Liver (tissue), 9 donors: ENCODE measurements around the gene ARHGEF40. TPM values are rescaled to one million over a fixed set of nuclear protein-coding genes. Genes with fewer than 3 reads are reported as not detected.
A peak's percentile ranks its signal among the peaks of the same experiment; 100 is the strongest.

Experiments
- DNase-seq: peaks from one replicate; pipeline ENCODE4 v3.0.0-alpha.2; 2017; ENCODE audit warnings: low spot score
- H3K27ac ChIP-seq, 2 donors: one replicate each; pipeline ENCODE4 v1.7.0; 2013; ENCODE audit warnings: inconsistent platforms in 2 of 2, low read length in 2 of 2, control low read depth in 1 of 2, low read depth in 1 of 2, mild to moderate bottlenecking in 1 of 2
- H3K27me3 ChIP-seq, 4 donors: one replicate each; pipeline versions ENCODE4 v1.6.1 to v1.7.0; 2013; ENCODE audit warnings: low read length in 3 of 4, inconsistent platforms in 1 of 4, mild to moderate bottlenecking in 1 of 4, moderate library complexity in 1 of 4; ENCODE audit not compliant: control insufficient read depth in 4 of 4, insufficient read depth in 4 of 4
- H3K36me3 ChIP-seq, 4 donors: one replicate each; pipeline versions ENCODE4 v1.6.1 to v1.7.0; 2013; ENCODE audit warnings: low read length in 3 of 4, mild to moderate bottlenecking in 3 of 4, low read depth in 1 of 4, moderate library complexity in 1 of 4; ENCODE audit not compliant: control insufficient read depth in 4 of 4, insufficient read depth in 3 of 4
- H3K4me1 ChIP-seq, 4 donors: one replicate each; pipeline versions ENCODE4 v1.6.1 to v1.7.0; 2013; ENCODE audit warnings: low read length in 3 of 4, mild to moderate bottlenecking in 3 of 4, moderate library complexity in 1 of 4; ENCODE audit not compliant: control insufficient read depth in 4 of 4, insufficient read depth in 4 of 4
- H3K4me3 ChIP-seq, 3 donors: one replicate each; pipeline versions ENCODE4 v1.6.1 to v1.7.0; 2013; ENCODE audit warnings: low read length in 3 of 3, control low read depth in 1 of 3, low read depth in 1 of 3, mild to moderate bottlenecking in 1 of 3
- H3K9ac ChIP-seq, 2 donors: one replicate each; pipeline ENCODE4 v1.7.0; 2013; ENCODE audit warnings: low read length in 2 of 2, mild to moderate bottlenecking in 2 of 2, moderate library complexity in 2 of 2, control low read depth in 1 of 2, low read depth in 1 of 2
- H3K9me3 ChIP-seq, 4 donors: one replicate each; pipeline versions ENCODE4 v1.6.1 to v1.7.0; 2013; ENCODE audit warnings: low read length in 3 of 4; ENCODE audit not compliant: control insufficient read depth in 4 of 4
- EGR1 ChIP-seq, 2 donors: IDR thresholded peaks; 2 replicates each; pipeline ENCODE4 v1.6.1; 2016 to 2018; ENCODE audit warnings: antibody characterized with exemption in 2 of 2, low read depth in 2 of 2
- FOXA1 ChIP-seq: IDR thresholded peaks from 2 replicates; pipeline ENCODE4 v1.6.1; 2016; ENCODE audit warnings: antibody characterized with exemption
- FOXA2 ChIP-seq: IDR thresholded peaks from 2 replicates; pipeline ENCODE4 v1.6.1; 2016; ENCODE audit warnings: antibody characterized with exemption
- HNF4A ChIP-seq, 2 donors: conservative IDR thresholded peaks; 2 replicates each; pipeline ENCODE4 v1.6.1; 2016; ENCODE audit warnings: antibody characterized with exemption in 2 of 2, mild to moderate bottlenecking in 2 of 2
- HNF4G ChIP-seq: IDR thresholded peaks from 2 replicates; pipeline ENCODE4 v1.6.1; 2016; ENCODE audit warnings: antibody characterized with exemption
- JUND ChIP-seq, 2 donors: IDR thresholded peaks; 2 replicates each; pipeline ENCODE4 v1.6.1; 2016; ENCODE audit warnings: antibody characterized with exemption in 2 of 2
- NR2F2 ChIP-seq: IDR thresholded peaks from 2 replicates; pipeline ENCODE4 v1.6.1; 2016; ENCODE audit warnings: antibody characterized with exemption
- RAD21 ChIP-seq, 2 donors: IDR thresholded peaks; 2 replicates each; pipeline ENCODE4 v1.6.1; 2016; ENCODE audit warnings: antibody characterized with exemption in 2 of 2, mild to moderate bottlenecking in 2 of 2
- RXRA ChIP-seq, 2 donors: IDR thresholded peaks; 2 replicates each; pipeline ENCODE4 v1.6.1; 2017 to 2018; ENCODE audit warnings: antibody characterized with exemption in 2 of 2, mild to moderate bottlenecking in 1 of 2
- SP1 ChIP-seq: IDR thresholded peaks from 2 replicates; pipeline ENCODE4 v1.6.1; 2018; ENCODE audit warnings: antibody characterized with exemption, mild to moderate bottlenecking
- YY1 ChIP-seq: IDR thresholded peaks from 2 replicates; pipeline ENCODE4 v1.6.1; 2016; ENCODE audit warnings: antibody characterized with exemption, mild to moderate bottlenecking
- WGBS: extraction: QIAGEN DNeasy Blood & Tissue Kit; methylation state at CpG from one replicate; pipeline ENCODE4 v1.1.7; 2013; 5-methylcytosine and 5-hydroxymethylcytosine counted together
- polyA plus RNA-seq, 2 donors: library from polyadenylated mRNA; stranded (reverse) in 1 of 2; unstranded in 1 of 2; fragments of 200-250 nt in 1 of 2; fragments of >200 nt in 1 of 2; fragmentation: Nextera tagmentation in 1 of 2; extraction: Ambion mirVana in 1 of 2; gene quantifications; one replicate each; pipeline versions ENCODE4 v1.2.1 to v1.2.3, GENCODE V29; 2013 to 2015
- total RNA-seq, 2 donors: library from RNA; depleted of rRNA; stranded (reverse); fragments of >200 nt; gene quantifications; one replicate each; pipeline ENCODE4 v1.2.3, GENCODE V29; 2014
- TF ChIP-seq, protein P1 (sequence below): IDR thresholded peaks from 2 replicates; pipeline ENCODE4 v1.6.1; 2016; ENCODE audit warnings: antibody characterized with exemption
- TF ChIP-seq, protein P2 (sequence below): IDR thresholded peaks from 2 replicates; pipeline ENCODE4 v1.6.1; 2016; ENCODE audit warnings: antibody characterized with exemption
- TF ChIP-seq, protein P3 (sequence below): IDR thresholded peaks from 2 replicates; pipeline ENCODE4 v1.6.1; 2016; ENCODE audit warnings: antibody characterized with exemption, mild to moderate bottlenecking
- TF ChIP-seq, protein P4 (sequence below): IDR thresholded peaks from 2 replicates; pipeline ENCODE4 v1.6.1; 2016; ENCODE audit warnings: antibody characterized with exemption
- donor health status: healthy.
- donor health status: healthy.
- donor health status: healthy.
- donor health status: healthy.
- donor health status: healthy.

ARHGEF40 gene
- total and polyA plus RNA-seq, 4 donors = 9.3 to 42.5 (median 16.9) TPM

DNA sequence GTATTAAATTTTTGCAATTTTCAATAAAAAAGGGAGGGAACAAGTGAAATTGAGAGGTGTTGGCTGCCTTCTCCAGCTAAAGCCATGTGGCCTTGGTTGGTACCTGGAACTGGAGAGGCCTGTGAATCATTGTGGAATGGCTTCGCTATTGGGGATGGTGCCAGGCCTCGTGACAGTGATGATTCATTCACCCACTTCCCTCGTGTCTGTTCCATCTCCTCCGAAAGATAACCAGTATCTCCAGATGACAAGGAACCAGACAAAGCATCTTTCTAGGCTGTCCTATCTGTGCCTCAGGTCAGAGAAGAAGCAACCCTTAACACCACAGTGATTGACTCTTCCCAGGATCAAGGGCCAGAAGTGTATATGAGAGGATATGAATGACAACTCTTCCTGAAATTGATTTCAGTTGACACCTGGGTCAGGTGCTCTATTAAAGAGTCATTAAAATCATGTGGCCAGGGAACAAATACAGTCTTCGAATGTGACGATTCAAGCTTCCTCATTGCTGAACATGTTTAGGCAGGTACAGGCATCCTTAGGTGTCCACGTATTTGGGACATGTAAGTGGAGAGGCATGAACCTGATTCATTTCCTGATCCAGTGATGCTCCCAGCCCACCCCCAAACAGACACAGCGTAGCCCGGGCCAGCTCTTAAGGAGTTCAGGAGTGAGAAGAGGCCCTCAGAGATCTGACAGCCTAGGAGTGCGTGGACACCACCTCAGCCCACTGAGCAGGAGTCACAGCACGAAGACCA is 28.2 kb upstream of the ARHGEF40 start, which contains the start of gene RNASE7:
Gene RNASE7 (plus strand): TSS at position 687 of the 758 bp plus-strand sequence. CDS start 631 bp downstream, outside the sequence.
- Histone ChIP-seq H3K9me3 (no peaks in the 10 kb centered on the region), H3K27me3 (no peaks in the 10 kb centered on the region), H3K9ac (no peak within 1 kb of the TSS), H3K4me1 (peaks cover 20 to 82% (median 58%) of the 10 kb centered on the region in 4 donors), H3K4me3 (no peak within 1 kb of the TSS), H3K36me3 (no peaks in the 10 kb centered on the region), H3K27ac (peak within 1 kb of the TSS; percentile 84 to 86)
- TF ChIP-seq YY1 (peak; percentile 25), JUND (IDR thresholded peaks at IDR 0.05) (peak; percentile 57 to 63), FOXA1 (no peak), RXRA (IDR thresholded peaks at IDR 0.05) (peak in 1 of 2 donors; percentile 28)
- 65% methylated on average over 11 of the region's 11 CpGs for WGBS
- DNase-seq = no peak

DNA sequence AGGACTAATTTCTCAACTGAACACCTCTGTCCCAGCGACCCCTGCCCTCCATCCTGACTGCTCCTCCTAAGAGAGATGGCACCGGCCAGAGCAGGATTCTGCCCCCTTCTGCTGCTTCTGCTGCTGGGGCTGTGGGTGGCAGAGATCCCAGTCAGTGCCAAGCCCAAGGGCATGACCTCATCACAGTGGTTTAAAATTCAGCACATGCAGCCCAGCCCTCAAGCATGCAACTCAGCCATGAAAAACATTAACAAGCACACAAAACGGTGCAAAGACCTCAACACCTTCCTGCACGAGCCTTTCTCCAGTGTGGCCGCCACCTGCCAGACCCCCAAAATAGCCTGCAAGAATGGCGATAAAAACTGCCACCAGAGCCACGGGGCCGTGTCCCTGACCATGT is 27.2 kb upstream of the ARHGEF40 start:
- no peak overlapping the region for H3K4me3 ChIP-seq
- DNase-seq = no peak
- H3K9me3 ChIP-seq = no peaks in the 10 kb centered on the region
- no peaks in the 10 kb centered on the region for H3K36me3 ChIP-seq
- peak overlapping the region; percentile 84 to 86 for H3K27ac ChIP-seq
- no peaks in the 10 kb centered on the region for H3K27me3 ChIP-seq
- 33% methylated on average over 8 of the region's 8 CpGs for WGBS
- peaks cover 23 to 86% (median 65%) of the 10 kb centered on the region in 4 donors for H3K4me1 ChIP-seq
- TF ChIP-seq YY1 (no peak), SP1 (peak; percentile 47), RAD21 (IDR thresholded peaks at IDR 0.05) (peak in 1 of 2 donors; percentile 20), EGR1 (IDR thresholded peaks at IDR 0.05; ENCODE audit: low read depth in 2 of 2) (no peak), HNF4A (conservative IDR thresholded peaks at IDR 0.05) (peak in 1 of 2 donors; percentile 12), RXRA (IDR thresholded peaks at IDR 0.05) (peak; percentile 53 to 74), JUND (IDR thresholded peaks at IDR 0.05) (peak in 1 of 2 donors; percentile 29)
- TF ChIP-seq, protein P1, sequence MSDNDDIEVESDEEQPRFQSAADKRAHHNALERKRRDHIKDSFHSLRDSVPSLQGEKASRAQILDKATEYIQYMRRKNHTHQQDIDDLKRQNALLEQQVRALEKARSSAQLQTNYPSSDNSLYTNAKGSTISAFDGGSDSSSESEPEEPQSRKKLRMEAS = peak; percentile 79
- no peak overlapping the region for H3K9ac ChIP-seq

DNA sequence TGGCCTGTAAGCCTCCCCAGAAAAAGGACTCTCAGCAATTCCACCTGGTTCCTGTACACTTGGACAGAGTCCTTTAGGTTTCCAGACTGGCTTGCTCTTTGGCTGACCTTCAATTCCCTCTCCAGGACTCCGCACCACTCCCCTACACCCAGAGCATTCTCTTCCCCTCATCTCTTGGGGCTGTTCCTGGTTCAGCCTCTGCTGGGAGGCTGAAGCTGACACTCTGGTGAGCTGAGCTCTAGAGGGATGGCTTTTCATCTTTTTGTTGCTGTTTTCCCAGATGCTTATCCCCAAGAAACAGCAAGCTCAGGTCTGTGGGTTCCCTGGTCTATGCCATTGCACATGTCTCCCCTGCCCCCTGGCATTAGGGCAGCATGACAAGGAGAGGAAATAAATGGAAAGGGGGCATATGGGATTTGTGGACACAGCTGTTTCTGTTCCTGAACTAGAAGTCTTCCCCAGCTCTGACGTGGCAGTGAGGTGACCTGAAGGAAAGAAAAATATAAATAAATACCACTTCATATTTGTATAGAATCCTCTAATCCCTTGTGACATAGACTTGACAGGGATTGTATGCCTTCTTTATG is 26.6 kb upstream of the ARHGEF40 start:
- Histone ChIP-seq H3K4me1 (peaks cover 26 to 86% (median 66%) of the 10 kb centered on the region in 4 donors), H3K9ac (no peak overlapping the region)
- TF ChIP-seq YY1 (no peak), HNF4A (conservative IDR thresholded peaks at IDR 0.05) (peak in 1 of 2 donors; percentile 24)

DNA sequence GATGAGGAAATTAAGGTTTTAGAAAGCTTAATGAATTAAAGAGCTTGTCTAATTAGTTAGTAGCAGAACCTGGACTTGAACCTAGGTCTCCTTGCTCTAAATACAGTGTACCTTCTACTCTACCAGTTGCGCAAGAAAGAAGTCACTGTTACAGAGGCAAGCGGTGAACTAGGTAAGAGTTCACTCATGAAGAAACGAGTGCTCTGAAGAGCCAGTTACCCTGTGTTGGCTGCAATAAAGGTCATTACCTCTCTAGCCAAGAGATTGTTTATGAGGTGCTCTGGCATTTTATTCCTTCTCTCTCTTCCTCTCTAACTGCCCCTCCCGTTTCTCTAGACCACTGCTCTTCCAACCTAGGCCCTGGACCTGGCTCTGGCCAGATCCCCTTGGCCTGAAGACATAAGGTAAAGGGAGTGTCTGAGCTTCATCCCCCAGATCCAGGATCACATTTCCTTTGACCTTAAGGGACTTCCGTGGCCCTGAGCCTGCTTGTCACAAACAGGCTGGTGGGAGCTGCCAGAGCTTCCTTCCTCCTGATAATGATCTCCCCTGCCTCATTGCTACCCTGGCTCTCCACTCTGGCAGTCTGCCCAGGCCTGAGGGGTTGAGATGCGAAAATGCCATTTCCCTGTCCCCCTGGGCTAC is 26.0 kb upstream of the ARHGEF40 start:
- H3K9ac ChIP-seq = peak overlapping the region in 1 of 2 donors; percentile 6
- peaks cover 27 to 86% (median 67%) of the 10 kb centered on the region in 4 donors for H3K4me1 ChIP-seq
- H3K9me3 ChIP-seq = no peaks in the 10 kb centered on the region
- peak; percentile 93 for TF ChIP-seq SP1
- TF ChIP-seq, protein P2, sequence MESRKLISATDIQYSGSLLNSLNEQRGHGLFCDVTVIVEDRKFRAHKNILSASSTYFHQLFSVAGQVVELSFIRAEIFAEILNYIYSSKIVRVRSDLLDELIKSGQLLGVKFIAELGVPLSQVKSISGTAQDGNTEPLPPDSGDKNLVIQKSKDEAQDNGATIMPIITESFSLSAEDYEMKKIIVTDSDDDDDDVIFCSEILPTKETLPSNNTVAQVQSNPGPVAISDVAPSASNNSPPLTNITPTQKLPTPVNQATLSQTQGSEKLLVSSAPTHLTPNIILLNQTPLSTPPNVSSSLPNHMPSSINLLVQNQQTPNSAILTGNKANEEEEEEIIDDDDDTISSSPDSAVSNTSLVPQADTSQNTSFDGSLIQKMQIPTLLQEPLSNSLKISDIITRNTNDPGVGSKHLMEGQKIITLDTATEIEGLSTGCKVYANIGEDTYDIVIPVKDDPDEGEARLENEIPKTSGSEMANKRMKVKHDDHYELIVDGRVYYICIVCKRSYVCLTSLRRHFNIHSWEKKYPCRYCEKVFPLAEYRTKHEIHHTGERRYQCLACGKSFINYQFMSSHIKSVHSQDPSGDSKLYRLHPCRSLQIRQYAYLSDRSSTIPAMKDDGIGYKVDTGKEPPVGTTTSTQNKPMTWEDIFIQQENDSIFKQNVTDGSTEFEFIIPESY = peak; percentile 46
- TF ChIP-seq YY1 = peak; percentile 60
- TF ChIP-seq, protein P3, sequence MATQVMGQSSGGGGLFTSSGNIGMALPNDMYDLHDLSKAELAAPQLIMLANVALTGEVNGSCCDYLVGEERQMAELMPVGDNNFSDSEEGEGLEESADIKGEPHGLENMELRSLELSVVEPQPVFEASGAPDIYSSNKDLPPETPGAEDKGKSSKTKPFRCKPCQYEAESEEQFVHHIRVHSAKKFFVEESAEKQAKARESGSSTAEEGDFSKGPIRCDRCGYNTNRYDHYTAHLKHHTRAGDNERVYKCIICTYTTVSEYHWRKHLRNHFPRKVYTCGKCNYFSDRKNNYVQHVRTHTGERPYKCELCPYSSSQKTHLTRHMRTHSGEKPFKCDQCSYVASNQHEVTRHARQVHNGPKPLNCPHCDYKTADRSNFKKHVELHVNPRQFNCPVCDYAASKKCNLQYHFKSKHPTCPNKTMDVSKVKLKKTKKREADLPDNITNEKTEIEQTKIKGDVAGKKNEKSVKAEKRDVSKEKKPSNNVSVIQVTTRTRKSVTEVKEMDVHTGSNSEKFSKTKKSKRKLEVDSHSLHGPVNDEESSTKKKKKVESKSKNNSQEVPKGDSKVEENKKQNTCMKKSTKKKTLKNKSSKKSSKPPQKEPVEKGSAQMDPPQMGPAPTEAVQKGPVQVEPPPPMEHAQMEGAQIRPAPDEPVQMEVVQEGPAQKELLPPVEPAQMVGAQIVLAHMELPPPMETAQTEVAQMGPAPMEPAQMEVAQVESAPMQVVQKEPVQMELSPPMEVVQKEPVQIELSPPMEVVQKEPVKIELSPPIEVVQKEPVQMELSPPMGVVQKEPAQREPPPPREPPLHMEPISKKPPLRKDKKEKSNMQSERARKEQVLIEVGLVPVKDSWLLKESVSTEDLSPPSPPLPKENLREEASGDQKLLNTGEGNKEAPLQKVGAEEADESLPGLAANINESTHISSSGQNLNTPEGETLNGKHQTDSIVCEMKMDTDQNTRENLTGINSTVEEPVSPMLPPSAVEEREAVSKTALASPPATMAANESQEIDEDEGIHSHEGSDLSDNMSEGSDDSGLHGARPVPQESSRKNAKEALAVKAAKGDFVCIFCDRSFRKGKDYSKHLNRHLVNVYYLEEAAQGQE = peak; percentile 68
- peak; percentile 61 for TF ChIP-seq FOXA2
- peak; percentile 36 for TF ChIP-seq HNF4G
- TF ChIP-seq EGR1 (IDR thresholded peaks at IDR 0.05; ENCODE audit: low read depth in 2 of 2) = peak in 1 of 2 donors; percentile 64
- TF ChIP-seq, protein P4, sequence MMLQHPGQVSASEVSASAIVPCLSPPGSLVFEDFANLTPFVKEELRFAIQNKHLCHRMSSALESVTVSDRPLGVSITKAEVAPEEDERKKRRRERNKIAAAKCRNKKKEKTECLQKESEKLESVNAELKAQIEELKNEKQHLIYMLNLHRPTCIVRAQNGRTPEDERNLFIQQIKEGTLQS = peak; percentile 59
- TF ChIP-seq NR2F2 = peak; percentile 49

More for the DNA sequence above, 26.6 kb upstream of the ARHGEF40 start:
- Histone ChIP-seq H3K4me3 (peak overlapping the region in 1 of 3 donors; percentile 23), H3K27ac (peak overlapping the region; percentile 84 to 86), H3K36me3 (no peaks in the 10 kb centered on the region), H3K9me3 (no peaks in the 10 kb centered on the region), H3K27me3 (no peaks in the 10 kb centered on the region)
- DNase-seq = no peak
- whole genome bisulfite sequencing = 20% methylated on average over 2 of the region's 2 CpGs

More for the DNA sequence above, 26.0 kb upstream of the ARHGEF40 start:
- no peak for DNase-seq
- no peaks in the 10 kb centered on the region for H3K36me3 ChIP-seq
- peak overlapping the region; percentile 84 to 86 for H3K27ac ChIP-seq
- no peaks in the 10 kb centered on the region for H3K27me3 ChIP-seq
- H3K4me3 ChIP-seq = no peak overlapping the region
- WGBS = 19% methylated on average over 6 of the region's 6 CpGs
